Transverse colon (tissue), 3 donors: ENCODE results near the gene NTNG1.
"Not testable (repeated sequence)": the region's sequence is repeated elsewhere in the genome, so short reads cannot be mapped to it uniquely, and the experiment has no call there.

Source experiments
- POLR2A ChIP-seq: fragments of 450-650 bp; IDR thresholded peaks from one replicate; pipeline ENCODE4 v1.6.1; 2016; ENCODE audit warnings: antibody characterized with exemption, mild to moderate bottlenecking, moderate library complexity
- TF ChIP-seq, protein P1 (sequence below), 5 experiments: fragments of 200-600 bp in 3 of 5; fragments of 450-650 bp in 2 of 5; sonication (generic) in 3 of 5; IDR thresholded peaks; 1 replicate in 2 of 5; 2 replicates in 3 of 5; pipeline ENCODE4 v1.5.1; 2016 to 2017; ENCODE audit warnings: antibody characterized with exemption in 5 of 5, inconsistent platforms in 3 of 5, mild to moderate bottlenecking in 2 of 5, moderate library complexity in 1 of 5

DNA sequence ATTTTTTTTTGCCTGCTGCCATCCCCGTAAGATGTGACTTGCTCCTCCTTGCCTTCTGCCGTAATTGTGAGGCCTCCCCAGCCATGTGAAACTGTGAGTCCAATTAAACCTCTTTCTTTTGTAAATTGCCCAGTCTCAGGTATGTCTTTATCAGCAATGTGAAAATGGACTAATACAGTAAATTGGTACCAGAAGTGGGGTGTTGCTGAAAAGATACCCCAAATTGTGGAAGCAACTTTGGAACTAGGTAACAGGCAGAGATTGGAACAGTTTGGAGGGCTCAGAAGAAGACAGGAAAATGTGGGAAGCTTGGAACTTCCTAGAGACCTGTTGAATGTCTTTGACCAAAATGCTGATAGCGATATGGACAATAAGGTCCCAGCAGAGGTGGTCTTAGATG lies 95.9 kb downstream of the NTNG1 start:
- TF ChIP-seq, protein P1, sequence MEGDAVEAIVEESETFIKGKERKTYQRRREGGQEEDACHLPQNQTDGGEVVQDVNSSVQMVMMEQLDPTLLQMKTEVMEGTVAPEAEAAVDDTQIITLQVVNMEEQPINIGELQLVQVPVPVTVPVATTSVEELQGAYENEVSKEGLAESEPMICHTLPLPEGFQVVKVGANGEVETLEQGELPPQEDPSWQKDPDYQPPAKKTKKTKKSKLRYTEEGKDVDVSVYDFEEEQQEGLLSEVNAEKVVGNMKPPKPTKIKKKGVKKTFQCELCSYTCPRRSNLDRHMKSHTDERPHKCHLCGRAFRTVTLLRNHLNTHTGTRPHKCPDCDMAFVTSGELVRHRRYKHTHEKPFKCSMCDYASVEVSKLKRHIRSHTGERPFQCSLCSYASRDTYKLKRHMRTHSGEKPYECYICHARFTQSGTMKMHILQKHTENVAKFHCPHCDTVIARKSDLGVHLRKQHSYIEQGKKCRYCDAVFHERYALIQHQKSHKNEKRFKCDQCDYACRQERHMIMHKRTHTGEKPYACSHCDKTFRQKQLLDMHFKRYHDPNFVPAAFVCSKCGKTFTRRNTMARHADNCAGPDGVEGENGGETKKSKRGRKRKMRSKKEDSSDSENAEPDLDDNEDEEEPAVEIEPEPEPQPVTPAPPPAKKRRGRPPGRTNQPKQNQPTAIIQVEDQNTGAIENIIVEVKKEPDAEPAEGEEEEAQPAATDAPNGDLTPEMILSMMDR (IDR thresholded peaks at IDR 0.05) = not testable (repeated sequence)
- TF ChIP-seq POLR2A = not testable (repeated sequence)
